IPS DF 19.7 (cell line): ENCODE results near the gene CASKIN1.

ENCODE experiments used
- DNase-seq: peaks from one replicate; pipeline ENCODE4 v3.0.0-alpha.2; 2013; ENCODE audit warnings: low read depth, low spot score

The CASKIN1 gene

DNA sequence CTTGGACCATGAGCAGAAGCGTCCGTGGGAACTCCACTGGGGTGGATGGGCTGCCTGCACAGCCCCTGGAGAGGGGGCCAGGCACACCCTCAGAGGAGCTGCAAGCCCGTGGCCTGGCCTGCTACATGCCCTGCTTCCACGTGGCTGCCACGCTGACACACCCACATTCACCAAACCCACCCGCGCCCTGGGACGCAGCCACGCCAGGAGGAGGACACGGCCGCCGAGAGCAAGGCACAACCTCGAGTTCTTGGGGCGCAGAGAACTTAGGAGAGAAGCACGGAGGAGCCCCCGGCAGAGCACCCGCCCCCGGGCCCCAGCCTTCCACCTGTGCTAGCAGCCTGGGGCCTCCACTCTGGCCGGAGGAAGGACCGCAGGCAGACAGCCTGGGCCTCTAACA, 18.8 kb downstream of the CASKIN1 start:
- DNase-seq = no peak

DNA sequence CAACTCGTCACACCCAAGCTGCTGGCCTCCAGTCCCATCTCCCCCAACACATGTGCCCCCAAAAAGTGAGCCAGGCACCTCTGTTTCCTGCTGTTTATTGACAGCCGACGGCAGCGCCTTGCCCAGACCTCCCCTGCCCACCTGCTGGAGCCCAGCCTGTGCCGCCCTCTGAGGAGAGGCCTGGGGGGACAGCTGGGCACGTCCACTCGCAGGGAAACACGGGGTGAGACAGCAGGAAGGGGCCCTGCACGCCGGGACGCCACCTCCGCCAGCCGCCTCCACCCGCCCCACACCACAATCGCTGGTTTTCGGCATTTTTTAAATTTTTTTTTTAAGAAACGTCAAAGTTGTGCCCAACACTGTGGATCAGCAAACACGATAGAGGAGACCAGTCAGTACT, 19.3 kb downstream of the CASKIN1 start:
- DNase-seq = no peak

DNA sequence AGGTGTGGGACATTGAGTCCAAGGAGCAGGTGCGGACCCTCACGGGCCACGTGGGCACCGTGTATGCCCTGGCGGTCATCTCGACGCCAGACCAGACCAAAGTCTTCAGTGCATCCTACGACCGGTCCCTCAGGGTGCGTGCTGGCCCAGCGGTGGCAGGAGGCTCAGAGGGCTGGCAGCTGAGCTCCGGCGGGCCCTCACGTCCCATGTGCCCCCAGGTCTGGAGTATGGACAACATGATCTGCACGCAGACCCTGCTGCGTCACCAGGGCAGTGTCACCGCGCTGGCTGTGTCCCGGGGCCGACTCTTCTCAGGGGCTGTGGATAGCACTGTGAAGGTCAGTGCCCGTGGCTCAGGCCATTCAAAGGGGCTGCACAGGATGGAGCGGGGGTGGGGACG, 20.4 kb downstream of the CASKIN1 start:
- DNase-seq = no peak

DNA sequence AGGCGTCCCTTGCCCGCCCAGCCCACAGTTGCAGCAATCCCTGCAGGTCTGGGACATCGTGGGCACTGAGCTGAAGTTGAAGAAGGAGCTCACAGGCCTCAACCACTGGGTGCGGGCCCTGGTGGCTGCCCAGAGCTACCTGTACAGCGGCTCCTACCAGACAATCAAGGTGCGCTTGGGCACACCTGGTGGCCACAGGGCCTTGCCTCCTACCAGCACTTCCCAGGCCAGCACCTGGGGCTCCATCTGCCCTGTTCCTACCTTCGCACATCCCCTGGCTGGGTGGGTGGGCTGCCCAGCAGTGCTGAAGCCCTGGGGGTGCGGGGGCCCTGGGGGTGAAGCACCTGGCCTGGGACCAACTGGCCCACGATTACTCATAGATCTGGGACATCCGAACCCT, 21.0 kb downstream of the CASKIN1 start:
- no peak for DNase-seq

DNA sequence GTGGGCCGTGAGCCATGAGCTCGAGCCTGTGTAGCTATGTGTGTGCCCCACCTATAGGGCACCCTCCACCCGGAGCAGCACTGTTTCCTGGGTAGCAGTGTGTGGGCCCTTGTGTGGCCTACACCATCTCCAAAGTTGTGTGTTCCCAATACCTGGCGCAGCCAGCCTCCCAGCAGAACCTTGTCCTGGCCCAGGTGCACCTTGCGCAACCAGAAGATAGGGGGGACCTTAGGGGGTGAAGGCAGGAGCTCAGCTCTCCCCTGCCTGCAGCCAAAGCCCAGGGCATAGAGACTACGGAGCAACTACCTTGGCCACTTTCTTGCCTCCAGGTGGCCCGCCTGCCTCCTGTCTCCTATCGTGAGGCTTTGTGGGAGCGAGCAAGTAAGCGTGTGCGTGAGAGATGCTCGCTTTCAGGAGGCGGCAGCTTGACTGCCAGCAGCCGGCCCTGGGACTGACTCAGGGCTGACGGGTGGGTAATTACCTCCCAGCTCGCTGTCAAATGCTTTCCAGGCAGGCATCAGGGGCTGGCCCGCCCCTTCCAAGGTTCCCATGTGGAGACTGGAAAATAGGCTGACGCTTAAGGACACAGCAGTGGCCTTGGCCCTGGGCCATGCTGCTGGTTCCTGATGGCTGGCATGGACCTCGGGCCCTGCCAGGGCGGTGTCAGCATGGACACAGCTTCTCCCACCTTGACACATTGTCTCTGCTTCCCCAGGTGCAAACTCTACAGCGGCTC, 21.8 kb downstream of the CASKIN1 start:
- DNase-seq = no peak

DNA sequence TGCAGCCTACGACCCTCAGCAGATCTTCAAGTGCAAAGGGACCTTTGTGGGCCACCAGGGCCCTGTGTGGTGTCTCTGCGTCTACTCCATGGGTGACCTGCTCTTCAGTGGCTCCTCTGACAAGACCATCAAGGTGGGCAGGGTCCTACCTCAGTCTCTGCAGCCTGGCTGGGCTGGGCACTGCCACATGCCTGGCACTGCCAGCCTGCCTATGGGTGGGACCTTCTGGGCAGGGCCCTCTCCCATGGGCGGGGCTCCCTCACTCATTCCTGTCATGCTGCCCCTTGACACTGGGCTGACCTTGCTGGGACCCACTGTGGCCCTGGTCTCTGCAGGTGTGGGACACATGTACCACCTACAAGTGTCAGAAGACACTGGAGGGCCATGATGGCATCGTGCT, 22.5 kb downstream of the CASKIN1 start:
- DNase-seq = no peak

DNA sequence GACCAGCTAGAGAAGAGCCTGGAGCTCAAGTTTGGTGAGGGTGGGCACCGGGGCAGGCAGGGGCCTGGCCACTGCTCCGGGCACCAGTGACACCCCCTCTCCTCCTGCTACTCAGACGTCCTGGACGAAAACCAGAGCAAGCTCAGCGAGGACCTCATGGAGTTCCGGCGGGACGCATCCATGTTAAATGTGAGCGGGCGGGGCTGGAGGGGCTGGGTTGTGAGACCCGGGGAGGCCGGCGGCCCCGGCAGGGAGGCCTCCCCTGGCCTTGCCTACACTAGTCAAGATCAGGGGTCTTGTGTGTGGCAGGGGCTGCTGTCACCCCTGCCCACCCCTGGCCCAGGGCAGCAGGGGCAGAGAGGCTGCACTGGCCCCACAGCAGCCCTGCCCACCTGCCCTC, 23.0 kb downstream of the CASKIN1 start:
- no peak for DNase-seq

DNA sequence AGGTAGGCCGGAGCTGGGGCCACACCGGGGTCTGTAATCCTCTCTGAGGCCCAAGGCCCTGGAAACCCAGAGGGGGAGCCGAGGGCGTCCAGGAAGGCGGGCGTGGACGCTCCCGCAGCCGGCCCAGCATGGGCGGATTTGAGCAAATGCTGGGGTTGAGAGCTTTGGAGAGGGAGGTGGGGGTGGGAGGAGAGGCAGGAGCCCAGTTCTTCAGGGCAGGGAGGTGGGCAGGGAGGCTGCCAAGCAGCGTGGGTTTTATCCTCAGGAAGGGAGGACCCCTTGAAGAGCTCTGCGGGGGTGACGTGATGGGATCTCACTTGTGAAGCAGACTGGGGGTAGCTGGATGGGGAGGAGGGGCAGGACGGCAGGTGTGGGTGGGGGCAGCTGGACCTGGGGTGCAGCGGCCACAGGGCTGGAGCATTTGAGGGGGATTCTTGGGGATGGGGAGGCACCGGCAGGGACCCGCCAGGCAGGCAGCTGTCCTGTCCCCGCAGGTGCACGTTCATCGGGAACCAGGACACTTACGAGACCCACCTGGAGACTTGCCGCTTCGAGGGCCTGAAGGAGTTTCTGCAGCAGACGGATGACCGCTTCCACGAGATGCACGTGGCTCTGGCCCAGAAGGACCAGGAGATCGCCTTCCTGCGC, 23.6 kb downstream of the CASKIN1 start:
- no peak for DNase-seq

DNA sequence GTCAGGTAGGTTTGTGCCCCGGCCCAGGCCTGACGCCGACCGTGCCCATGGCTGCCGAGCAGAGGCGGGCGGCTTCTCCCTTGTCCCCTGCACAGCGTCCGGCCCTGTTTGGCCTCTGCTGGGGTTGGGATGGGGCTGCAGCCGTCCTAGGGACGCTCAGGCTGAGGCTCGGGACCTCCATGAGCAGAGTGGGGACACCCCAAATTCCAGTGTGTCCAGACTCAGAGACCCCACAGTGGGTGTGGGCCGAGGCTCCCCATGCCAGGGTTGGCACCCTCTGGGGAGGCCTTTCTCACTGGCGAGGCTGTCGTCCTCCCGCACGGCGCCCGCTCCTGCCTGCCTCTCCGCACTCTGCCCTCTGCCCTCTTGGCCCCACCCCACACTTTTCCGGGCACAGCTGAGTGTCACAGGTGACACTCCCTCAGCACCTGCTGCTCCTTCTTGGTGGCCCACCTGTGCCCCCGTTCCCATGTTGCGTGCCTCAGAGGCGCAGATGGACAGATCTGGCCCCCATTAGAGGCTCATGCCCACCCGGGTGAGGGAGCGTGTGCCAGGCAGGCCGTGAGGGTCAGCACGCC, 24.7 kb downstream of the CASKIN1 start:
- DNase-seq = no peak

DNA sequence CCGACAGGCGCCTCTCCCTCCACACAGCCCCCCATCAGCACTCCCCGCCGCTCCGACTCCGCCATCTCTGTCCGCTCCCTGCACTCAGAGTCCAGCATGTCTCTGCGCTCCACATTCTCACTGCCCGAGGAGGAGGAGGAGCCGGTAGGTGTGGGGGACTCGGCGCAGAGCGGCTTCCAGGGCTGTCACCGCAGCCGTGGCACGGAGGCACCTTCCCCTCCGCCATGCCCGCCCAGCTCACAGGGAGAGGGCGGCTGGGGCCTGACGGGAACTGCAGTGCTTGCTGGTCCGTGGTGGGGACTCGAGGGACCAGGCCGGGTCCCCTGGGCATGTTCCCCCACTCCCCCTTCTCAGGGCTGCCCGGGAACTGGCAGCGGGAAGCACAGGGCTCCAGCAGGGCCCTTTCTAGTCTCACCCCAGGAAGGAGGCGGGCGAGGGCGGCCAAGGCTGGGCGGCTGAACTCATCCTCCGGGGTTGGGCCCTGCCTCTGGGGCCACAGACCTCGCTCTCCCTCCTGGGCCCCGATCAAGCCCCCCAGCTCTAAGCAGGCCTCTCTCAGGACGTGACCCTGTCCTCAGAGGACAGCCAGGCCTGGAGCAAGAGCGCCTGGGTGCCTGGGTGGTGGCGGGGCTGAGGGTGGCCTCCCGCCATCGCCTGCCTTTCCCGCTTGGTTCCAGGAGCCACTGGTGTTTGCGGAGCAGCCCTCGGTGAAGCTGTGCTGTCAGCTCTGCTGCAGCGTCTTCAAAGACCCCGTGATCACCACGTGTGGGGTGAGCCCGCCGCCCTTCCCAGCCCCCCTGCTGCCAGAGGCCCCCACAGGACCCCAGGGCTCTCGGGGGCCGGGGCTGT, 25.6 kb downstream of the CASKIN1 start:
- DNase-seq = no peak

DNA sequence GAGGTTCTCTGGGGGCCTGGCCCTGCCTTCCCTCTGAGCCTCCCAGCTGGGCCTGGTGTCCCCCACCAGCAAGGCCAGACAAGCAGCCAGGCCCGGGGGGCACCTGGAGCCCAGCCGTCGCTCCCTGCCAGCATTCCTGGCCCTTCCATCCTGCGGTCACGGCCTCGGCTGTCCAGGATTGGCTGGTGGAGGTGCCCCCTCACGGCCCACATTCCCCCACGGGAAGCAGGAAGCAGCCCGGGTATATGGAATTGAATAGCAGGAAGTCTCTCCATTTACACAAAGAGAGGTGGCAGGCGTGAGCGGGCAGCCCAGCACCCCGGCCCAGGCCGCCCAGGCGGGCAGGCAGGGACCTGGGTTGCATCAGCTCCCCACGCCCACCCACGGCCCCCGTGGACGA, 26.3 kb downstream of the CASKIN1 start:
- no peak for DNase-seq

DNA sequence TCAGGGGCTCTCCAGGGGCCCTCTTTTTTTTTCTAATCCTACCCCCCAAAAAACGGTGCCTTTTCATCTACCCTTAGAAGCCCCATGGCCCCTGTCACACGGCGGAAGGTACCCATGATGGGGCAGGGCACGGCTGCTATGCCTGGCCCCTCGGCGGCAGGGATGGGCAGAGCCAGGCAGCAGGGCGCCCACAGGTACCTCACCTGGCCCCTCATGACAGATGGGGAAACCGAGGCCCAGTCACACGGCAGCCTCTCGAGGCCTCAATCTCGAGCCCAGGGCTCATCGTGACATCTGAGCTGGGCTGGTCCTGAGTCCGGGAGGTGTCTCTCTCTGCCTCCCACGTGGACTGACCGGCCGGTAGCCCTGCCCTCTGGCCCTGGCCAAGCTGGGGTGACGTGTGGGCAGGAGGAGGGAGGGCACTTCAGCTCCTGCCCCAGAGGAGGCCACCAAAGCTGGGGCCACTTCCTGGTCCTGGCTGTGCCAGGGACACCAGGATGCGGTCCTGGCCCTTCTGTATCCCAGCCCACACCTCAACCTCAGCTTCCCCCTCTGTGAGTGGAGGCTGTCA, 29.3 kb downstream of the CASKIN1 start:
- no peak for DNase-seq

DNA sequence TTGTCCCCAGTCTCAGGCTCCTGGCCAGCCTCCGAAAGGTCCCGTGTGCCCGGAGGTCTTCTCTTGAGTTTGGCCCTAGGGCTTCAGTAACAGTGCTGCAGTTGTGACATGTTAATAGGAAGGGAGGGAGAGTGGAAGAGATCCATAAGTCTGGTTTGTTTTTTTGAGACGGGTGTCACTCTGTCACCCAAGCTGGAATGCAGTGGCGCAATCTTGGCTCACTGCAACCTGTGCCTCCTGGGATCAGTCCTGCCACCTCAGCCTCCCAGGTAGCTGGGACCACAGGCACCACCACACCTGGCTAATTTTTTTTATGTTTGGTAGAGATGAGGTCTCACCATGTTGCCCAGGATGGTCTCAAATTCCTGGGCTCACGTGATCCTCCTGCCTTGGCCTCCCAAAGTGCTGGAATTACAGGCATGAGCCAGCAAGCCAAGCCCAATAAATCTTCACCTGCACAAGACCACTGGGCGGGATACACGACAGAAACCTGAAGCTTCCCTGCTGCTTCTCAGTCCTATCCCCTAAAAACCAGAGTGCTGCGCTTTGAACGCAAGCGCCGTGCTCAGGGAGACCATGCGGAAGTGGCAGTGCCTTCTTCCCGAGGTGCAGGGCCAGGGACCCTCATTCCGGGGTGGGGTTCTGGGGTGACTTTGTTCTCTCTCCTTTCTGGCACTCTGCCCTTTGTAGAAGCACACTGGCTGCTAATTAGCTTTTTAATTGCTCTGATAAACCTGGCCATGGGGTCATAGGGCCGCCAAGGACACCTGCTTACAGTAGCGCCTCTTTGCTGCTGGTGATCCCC, 29.9 kb downstream of the CASKIN1 start:
- DNase-seq = no peak

DNA sequence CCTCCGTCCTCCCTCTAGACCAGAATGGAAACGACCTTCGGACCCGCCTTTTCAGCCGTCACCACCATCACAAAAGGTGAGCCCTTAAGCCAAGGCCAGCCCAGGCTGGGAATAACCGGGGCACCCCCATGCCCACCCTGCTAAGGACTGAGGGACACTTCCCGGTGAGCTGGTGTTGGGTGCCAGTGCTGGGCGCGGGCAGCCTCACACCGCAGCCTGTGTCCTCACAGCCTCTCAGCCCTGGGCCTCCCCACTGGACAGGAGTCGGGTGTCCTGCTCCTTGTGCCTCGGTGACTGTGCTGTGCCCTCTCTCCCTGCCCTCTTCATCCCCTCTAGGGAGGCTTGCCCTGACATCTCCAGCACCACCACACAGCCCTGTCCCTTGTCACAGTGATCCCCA, 30.5 kb downstream of the CASKIN1 start:
- no peak for DNase-seq

DNA sequence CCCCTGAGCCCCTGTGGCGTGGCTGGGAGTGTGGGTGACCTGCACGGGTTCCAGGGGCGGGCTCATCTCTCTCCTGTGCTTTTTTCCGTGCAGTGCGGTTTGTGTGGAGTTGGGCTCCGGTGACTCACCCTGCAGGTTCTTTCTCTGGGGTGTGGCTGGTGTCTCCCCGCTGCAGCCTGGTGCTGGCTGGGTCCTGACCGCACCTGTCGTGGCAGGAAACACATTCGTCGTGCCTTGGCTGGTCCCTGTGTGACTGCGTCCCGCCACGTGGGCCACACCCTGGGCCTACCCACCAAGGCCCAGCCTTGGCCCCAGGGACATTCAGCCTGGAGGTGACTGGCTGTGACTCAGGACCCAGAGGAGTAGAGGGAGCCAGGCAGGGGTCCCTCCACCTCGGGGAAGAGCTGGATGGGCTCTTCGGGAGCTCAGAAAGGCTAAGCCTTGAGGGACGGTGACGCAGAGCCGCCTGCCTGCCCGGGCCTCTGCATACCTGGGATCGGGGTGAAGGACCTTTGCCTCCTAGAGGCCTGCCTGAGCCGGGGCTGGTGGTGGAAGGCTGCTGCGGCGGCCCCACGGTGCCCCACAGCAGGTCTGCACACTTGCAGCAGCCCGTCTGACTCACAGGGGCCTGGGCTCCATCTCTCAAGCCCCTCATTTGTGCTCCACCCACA, 33.1 kb downstream of the CASKIN1 start:
- no peak for DNase-seq

DNA sequence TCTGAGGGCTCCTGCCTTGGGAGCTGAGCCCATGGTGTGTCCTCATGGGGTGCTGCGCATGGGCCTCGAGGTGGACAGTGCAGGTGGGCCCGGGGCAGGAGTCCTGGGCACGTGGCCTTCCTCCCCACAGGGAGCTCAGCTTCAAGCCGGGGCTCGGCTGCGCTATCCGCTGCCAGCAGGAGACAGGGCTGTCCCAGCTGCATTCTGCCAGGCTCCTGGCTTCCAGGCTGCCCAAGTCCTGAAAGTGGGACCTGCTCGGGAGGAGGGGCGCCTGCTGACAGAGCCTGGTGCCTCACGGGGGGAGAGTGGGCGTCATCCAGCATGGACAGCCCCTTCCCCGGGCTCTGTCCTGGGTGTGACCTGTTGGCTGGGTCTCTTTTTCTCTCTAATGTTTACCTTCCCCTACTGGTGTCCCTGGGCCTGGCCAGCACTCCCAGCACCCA, 33.7 kb downstream of the CASKIN1 start:
- no peak for DNase-seq

DNA sequence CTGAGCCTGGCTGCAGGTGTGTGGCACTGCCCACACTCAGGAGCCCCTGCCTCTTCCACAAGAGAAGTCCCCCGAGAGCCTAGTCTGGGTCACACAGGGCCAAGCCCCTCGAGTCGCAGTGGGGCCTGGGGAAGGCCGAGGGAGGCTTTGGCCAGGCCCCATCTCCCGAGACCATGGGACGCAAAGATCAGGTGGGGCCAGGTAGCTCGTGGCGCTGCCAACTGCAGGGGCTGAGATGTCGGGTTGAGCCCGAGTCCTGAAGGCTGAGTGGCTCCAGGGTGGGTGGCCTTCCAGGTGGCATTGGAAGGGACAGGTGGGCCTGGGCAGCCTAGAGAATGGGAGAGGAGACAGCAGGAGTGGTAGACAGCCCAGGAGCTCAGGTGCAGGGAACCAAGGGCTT, 34.5 kb downstream of the CASKIN1 start:
- DNase-seq = no peak

DNA sequence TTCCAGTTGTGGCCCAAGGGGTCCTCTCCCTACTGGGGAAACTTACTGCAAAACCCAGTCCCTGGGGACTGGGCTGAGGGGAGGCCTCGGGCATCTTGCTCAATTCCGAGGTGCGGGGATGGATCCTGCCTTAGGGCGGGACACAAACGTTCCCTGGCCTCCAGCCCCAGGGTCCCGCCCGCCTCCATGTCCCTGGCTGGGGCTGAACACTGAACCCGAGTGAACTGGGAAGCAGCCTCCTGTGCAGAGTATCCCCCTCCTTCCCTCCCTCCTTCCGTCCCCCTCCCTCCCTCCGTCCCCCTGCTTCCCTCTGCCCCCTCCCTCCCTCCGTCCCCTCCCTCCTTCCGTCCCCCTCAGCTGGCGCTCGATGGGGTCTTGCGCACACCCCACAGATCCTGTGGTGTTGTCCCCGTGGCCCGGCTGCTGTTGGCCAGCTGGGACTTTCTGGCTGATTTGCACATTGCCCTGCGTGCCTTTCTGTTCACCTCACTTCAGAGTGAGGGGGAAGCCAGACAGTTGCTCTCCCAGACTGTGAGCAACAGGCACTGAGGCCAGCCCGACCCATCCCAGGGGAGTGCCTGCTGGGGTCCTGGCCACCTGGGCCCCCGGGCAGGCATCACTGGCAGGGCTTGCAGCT, 35.4 kb downstream of the CASKIN1 start:
- DNase-seq = no peak

DNA sequence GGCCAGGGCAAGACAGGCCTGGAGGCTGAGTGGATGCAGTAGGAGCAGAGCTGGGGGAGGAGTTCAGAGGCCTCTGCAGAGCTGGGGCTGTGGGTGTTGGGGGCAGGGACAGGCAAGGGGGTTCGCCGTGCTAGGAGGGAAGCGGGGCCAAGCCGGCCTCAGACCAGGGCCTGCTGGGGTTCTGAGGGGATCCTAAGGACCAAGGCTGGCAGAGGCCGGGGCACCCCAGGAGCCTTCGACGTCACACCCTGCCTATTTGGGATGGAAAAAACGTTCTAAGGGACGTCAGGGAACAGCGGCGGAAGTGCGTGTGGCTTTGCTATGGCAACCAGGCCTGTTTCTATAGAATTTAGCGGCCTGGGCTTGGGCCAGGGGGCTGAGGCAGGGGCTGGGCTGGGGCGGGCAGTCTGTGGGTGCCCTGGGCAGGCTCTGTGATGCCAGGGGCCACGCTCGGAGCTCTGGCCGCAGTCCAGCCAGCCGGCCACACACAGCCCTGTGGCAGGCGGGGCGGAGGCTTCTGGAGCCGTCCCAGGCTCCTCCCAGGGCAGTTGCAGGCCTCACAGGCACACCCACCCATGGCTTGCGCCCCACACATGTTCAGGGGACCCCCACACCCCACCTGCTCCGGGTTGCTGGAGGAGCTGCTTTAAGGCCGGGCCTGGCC, 37.1 kb downstream of the CASKIN1 start:
- DNase-seq = no peak

DNA sequence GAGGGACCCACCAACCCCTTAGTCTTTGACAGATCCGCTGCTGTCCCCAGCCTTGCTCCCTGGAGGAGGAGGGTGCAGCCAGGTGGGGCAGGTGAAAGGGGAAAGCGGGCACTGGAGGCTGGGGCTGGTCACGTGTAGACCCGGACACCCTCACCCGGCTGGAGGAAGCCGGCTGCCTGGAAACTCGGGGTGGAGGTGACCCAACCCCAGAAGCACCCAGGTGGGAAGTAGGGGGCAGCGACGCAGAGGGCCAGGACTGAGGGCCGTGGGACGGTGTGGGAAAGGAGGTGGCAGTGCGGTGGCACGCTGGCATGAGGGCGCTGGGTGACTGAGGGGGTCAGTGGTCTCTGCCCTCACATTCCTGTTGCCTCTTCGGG, 38.2 kb downstream of the CASKIN1 start:
- DNase-seq = no peak
